ENCODE data around the gene SH3BP5L.

GRCh38 chr1:248804771-248805681, 20.7 kb downstream of the SH3BP5L start:
- TF ChIP-seq GATA2 (IDR thresholded peaks at IDR 0.05; ENCODE audit: low read depth, low read length) (no peak), GATA3 (IDR thresholded peaks at IDR 0.05; ENCODE audit: low read depth, low read length) (no peak)

Measured in SH-SY5Y (cell line).